ENCODE measurements around the gene OTUD3. TPM values are rescaled to one million over a fixed set of nuclear protein-coding genes. Genes with fewer than 3 reads are reported as not detected.
"Not testable (repeated sequence)": the region's sequence is repeated elsewhere in the genome, so short reads cannot be mapped to it uniquely, and the experiment has no call there.

OTUD3 gene
- total and polyA plus RNA-seq, 7 experiments from 2014 or later: 0.97 to 23.6 (median 16.0) TPM

- CTCF ChIA-PET: no interaction called here
- H3K27ac ChIP-seq (ENCODE audit: low read depth, low read length): no peak overlapping the region
- intact Hi-C loops (cut with micrococcal nuclease): no loop called here
- peaks cover 16 to 41% (median 31%) of the 10 kb centered on the region in 5 donors for H3K27me3 Mint-ChIP-seq
- DNase-seq: no peak
- H3K27ac Mint-ChIP-seq: no peak overlapping the region
- POLR2A ChIA-PET: no interaction called here
- H3K4me1 ChIP-seq (ENCODE audit: control insufficient read depth in 2 of 2, insufficient read depth in 2 of 2, low read length in 2 of 2): no peaks in the 10 kb centered on the region
- no peaks in the 10 kb centered on the region for H3K27me3 ChIP-seq (ENCODE audit: control insufficient read depth in 2 of 2, insufficient read depth in 2 of 2, low read length in 2 of 2)
- H3K4me3 Mint-ChIP-seq: no peak overlapping the region
- no peaks in the 10 kb centered on the region for H3K36me3 ChIP-seq (ENCODE audit: control insufficient read depth in 2 of 3, insufficient read depth in 3 of 3, low read length in 3 of 3)
- H3K36me3 Mint-ChIP-seq: peaks cover 0 to 10% (median 0%) of the 10 kb centered on the region in 5 donors
- no peak for ATAC-seq
- no peaks in the 10 kb centered on the region for H3K9me3 ChIP-seq (ENCODE audit: control insufficient read depth in 2 of 3, low read length in 3 of 3)
- peaks cover 0 to 18% (median 7%) of the 10 kb centered on the region in 11 donors for H3K9me3 Mint-ChIP-seq
- no peak overlapping the region for H3K4me3 ChIP-seq (ENCODE audit: low read length)
- H3K4me1 Mint-ChIP-seq: no peaks in the 10 kb centered on the region
Observed at GRCh38 chr1:19866758-19867157, 15.4 kb upstream of the OTUD3 start.

- peak overlapping the region in 1 of 9 donors; percentile 28 for H3K27ac Mint-ChIP-seq
- H3K4me1 ChIP-seq (ENCODE audit: control insufficient read depth in 2 of 2, insufficient read depth in 2 of 2, low read length in 2 of 2); H3K4me1 Mint-ChIP-seq; ATAC-seq; H3K9me3 ChIP-seq (ENCODE audit: control insufficient read depth in 2 of 3, low read length in 3 of 3); DNase-seq; H3K36me3 Mint-ChIP-seq; H3K36me3 ChIP-seq (ENCODE audit: control insufficient read depth in 2 of 3, insufficient read depth in 3 of 3, low read length in 3 of 3); H3K4me3 Mint-ChIP-seq; H3K27me3 ChIP-seq (ENCODE audit: control insufficient read depth in 2 of 2, insufficient read depth in 2 of 2, low read length in 2 of 2); POLR2A ChIA-PET; H3K4me3 ChIP-seq (ENCODE audit: low read length); intact Hi-C loops (cut with micrococcal nuclease); H3K27ac ChIP-seq (ENCODE audit: low read depth, low read length): not testable (repeated sequence)
- CTCF ChIA-PET: interaction anchor here (0.8 kb wide), 1 partner anchor 13 kb away, joined by 3 read pairs; no protein-coding TSS in a partner anchor
- H3K9me3 Mint-ChIP-seq: peaks cover 0 to 10% (median 0%) of the 10 kb centered on the region in 11 donors
- H3K27me3 Mint-ChIP-seq: peaks cover 27 to 44% (median 33%) of the 10 kb centered on the region in 5 donors
Observed at GRCh38 chr1:19868575-19868974, 13.6 kb upstream of the OTUD3 start.

- H3K4me3 Mint-ChIP-seq; H3K27ac ChIP-seq (ENCODE audit: low read depth, low read length); intact Hi-C loops (cut with micrococcal nuclease); DNase-seq; H3K4me1 ChIP-seq (ENCODE audit: control insufficient read depth in 2 of 2, insufficient read depth in 2 of 2, low read length in 2 of 2); H3K36me3 ChIP-seq (ENCODE audit: control insufficient read depth in 2 of 3, insufficient read depth in 3 of 3, low read length in 3 of 3); POLR2A ChIA-PET; H3K36me3 Mint-ChIP-seq; H3K27ac Mint-ChIP-seq; H3K9me3 ChIP-seq (ENCODE audit: control insufficient read depth in 2 of 3, low read length in 3 of 3); H3K27me3 ChIP-seq (ENCODE audit: control insufficient read depth in 2 of 2, insufficient read depth in 2 of 2, low read length in 2 of 2); H3K9me3 Mint-ChIP-seq; ATAC-seq; H3K4me3 ChIP-seq (ENCODE audit: low read length); H3K4me1 Mint-ChIP-seq; CTCF ChIA-PET: not testable (repeated sequence)
- H3K27me3 Mint-ChIP-seq: peaks cover 27 to 41% (median 31%) of the 10 kb centered on the region in 5 donors
Observed at GRCh38 chr1:19869453-19869852, 12.7 kb upstream of the OTUD3 start.

GRCh38 chr1:19869929-19870328 lies 12.3 kb upstream of the OTUD3 start:
- Histone ChIP-seq H3K27ac (ENCODE audit: low read depth, low read length) (no peak overlapping the region), H3K4me3 (ENCODE audit: low read length) (no peak overlapping the region), H3K9me3 (ENCODE audit: control insufficient read depth in 2 of 3, low read length in 3 of 3) (no peaks in the 10 kb centered on the region), H3K36me3 (ENCODE audit: control insufficient read depth in 2 of 3, insufficient read depth in 3 of 3, low read length in 3 of 3) (no peaks in the 10 kb centered on the region), H3K27me3 (ENCODE audit: control insufficient read depth in 2 of 2, insufficient read depth in 2 of 2, low read length in 2 of 2) (peaks cover 0 to 3% of the 10 kb centered on the region in 2 donors), H3K4me1 (ENCODE audit: control insufficient read depth in 2 of 2, insufficient read depth in 2 of 2, low read length in 2 of 2) (no peaks in the 10 kb centered on the region)
- DNase-seq: no peak
- H3K36me3 Mint-ChIP-seq: no peaks in the 10 kb centered on the region
- no peak overlapping the region for H3K27ac Mint-ChIP-seq
- intact Hi-C loops (cut with micrococcal nuclease): no loop called here
- no peak for ATAC-seq
- H3K4me3 Mint-ChIP-seq: no peak overlapping the region
- peaks cover 0 to 6% (median 0%) of the 10 kb centered on the region in 11 donors for H3K9me3 Mint-ChIP-seq
- peaks cover 27 to 41% (median 32%) of the 10 kb centered on the region in 5 donors for H3K27me3 Mint-ChIP-seq
- no peaks in the 10 kb centered on the region for H3K4me1 Mint-ChIP-seq
- ChIA-PET CTCF (no interaction called here), POLR2A (no interaction called here)

- no peaks in the 10 kb centered on the region for H3K36me3 Mint-ChIP-seq
- no peak overlapping the region for H3K4me3 Mint-ChIP-seq
- intact Hi-C loops (cut with micrococcal nuclease): no loop called here
- no peaks in the 10 kb centered on the region for H3K9me3 Mint-ChIP-seq
- peak in 1 of 9 donors; percentile 5 for DNase-seq
- H3K27me3 ChIP-seq (ENCODE audit: control insufficient read depth in 2 of 2, insufficient read depth in 2 of 2, low read length in 2 of 2): peaks cover 0 to 3% of the 10 kb centered on the region in 2 donors
- ATAC-seq: no peak
- no peaks in the 10 kb centered on the region for H3K4me1 ChIP-seq (ENCODE audit: control insufficient read depth in 2 of 2, insufficient read depth in 2 of 2, low read length in 2 of 2)
- POLR2A ChIA-PET: no interaction called here
- H3K27me3 Mint-ChIP-seq: peaks cover 30 to 52% (median 33%) of the 10 kb centered on the region in 5 donors
- CTCF ChIA-PET: no interaction called here
- no peaks in the 10 kb centered on the region for H3K9me3 ChIP-seq (ENCODE audit: control insufficient read depth in 2 of 3, low read length in 3 of 3)
- H3K27ac Mint-ChIP-seq: no peak overlapping the region
- no peaks in the 10 kb centered on the region for H3K4me1 Mint-ChIP-seq
- no peaks in the 10 kb centered on the region for H3K36me3 ChIP-seq (ENCODE audit: control insufficient read depth in 2 of 3, insufficient read depth in 3 of 3, low read length in 3 of 3)
- no peak overlapping the region for H3K27ac ChIP-seq (ENCODE audit: low read depth, low read length)
- no peak overlapping the region for H3K4me3 ChIP-seq (ENCODE audit: low read length)
Observed at GRCh38 chr1:19872190-19872589, 10.0 kb upstream of the OTUD3 start.

GRCh38 chr1:19877181-19877750 lies 4.9 kb upstream of the OTUD3 start:
- ChIA-PET POLR2A (no interaction called here), CTCF (no interaction called here)

More at GRCh38 chr1:19877181-19877750, 4.9 kb upstream of the OTUD3 start:
- H3K27ac ChIP-seq (ENCODE audit: low read depth, low read length): no peak overlapping the region
- H3K36me3 ChIP-seq (ENCODE audit: control insufficient read depth in 2 of 3, insufficient read depth in 3 of 3, low read length in 3 of 3): no peaks in the 10 kb centered on the region
- H3K4me1 ChIP-seq (ENCODE audit: control insufficient read depth in 2 of 2, insufficient read depth in 2 of 2, low read length in 2 of 2): peaks cover 0 to 4% of the 10 kb centered on the region in 2 donors
- Mint-ChIP-seq H3K27ac (no peak overlapping the region), H3K4me1 (peaks cover 3 to 9% (median 6%) of the 10 kb centered on the region in 7 donors), H3K4me3 (no peak overlapping the region), H3K27me3 (peaks cover 15 to 50% (median 23%) of the 10 kb centered on the region in 5 donors), H3K9me3 (peaks cover 0 to 3% (median 0%) of the 10 kb centered on the region in 11 donors), H3K36me3 (no peaks in the 10 kb centered on the region)
- peaks cover 0 to 3% of the 10 kb centered on the region in 2 donors for H3K27me3 ChIP-seq (ENCODE audit: control insufficient read depth in 2 of 2, insufficient read depth in 2 of 2, low read length in 2 of 2)
- no peak for ATAC-seq
- intact Hi-C loops (cut with micrococcal nuclease): no loop called here
- no peak for DNase-seq
- H3K4me3 ChIP-seq (ENCODE audit: low read length): no peak overlapping the region
- no peaks in the 10 kb centered on the region for H3K9me3 ChIP-seq (ENCODE audit: control insufficient read depth in 2 of 3, low read length in 3 of 3)

Data from naive thymus-derived CD4-positive, alpha-beta T cell (primary cell).